Activated CD8-positive, alpha-beta memory T cell treated with anti-CD3 and anti-CD28 coated beads for 48 hours (primary cell): Measurements from ENCODE around the gene MAML3.
"Not testable (repeated sequence)": the region's sequence is repeated elsewhere in the genome, so short reads cannot be mapped to it uniquely, and the experiment has no call there.

ENCODE experiments used
- DNase-seq, 3 experiments: peaks; one replicate each; pipeline ENCODE4 v3.0.0-alpha.2; 2020; ENCODE audit warnings: low read depth in 2 of 3, low spot score in 2 of 3

MAML3 gene

GRCh38 chr4:139698167-139698925 lies 455.6 kb downstream of the MAML3 start:
- DNase-seq, result not testable (repeated sequence)

- DNase-seq, result no peak
These were observed 457.5 kb downstream of the MAML3 start for GRCh38 chr4:139696491-139696890.

DNA sequence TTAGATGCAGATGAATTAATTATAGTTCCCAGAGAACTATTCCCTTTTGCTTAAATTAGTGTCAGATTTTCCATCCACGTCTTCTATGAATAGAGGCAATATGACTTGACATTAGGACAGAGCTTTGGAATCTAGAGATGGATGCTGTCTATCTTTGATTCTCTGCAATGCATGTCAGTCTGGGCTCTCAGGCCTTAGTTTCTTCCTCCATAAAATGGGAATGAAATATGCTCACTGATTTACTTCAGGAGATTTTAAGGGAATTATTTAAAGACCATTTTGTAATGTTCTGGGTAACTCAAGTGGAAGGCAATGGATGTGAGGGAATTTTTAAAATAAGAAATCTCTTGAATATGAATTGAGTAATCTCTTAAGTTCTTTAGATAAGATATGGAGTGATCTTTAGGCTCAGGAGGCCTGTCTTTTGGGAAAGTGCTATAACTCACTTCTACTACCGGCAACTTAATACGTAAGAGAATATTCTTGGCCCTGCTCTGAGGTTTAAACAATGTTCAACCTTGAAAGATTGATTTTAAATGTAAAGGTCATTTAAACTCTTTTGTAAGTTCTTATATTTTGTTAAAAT lies 459.4 kb downstream of the MAML3 start:
- DNase-seq, result no peak

GRCh38 chr4:139692309-139693012 lies 461.5 kb downstream of the MAML3 start:
- no peak for DNase-seq

DNA sequence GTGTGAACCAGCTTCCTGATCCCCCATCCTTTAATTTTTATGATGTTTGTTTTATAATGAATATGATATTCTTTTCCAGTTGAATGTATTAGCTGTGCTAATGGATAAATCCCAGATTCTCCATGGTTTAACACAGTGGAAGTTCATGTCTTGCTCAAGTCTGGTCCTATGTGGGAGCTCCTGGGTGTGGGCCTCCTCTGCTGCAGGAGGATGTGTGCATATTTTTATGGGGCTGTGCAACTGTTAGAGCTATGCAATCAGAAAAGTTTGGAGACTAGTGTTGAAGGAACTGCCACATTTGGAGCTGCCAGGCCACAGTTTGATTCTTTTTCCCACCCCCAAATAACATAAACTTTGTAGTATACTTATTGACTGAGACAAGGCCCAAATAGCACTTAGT lies 463.6 kb downstream of the MAML3 start:
- no peak for DNase-seq

DNA sequence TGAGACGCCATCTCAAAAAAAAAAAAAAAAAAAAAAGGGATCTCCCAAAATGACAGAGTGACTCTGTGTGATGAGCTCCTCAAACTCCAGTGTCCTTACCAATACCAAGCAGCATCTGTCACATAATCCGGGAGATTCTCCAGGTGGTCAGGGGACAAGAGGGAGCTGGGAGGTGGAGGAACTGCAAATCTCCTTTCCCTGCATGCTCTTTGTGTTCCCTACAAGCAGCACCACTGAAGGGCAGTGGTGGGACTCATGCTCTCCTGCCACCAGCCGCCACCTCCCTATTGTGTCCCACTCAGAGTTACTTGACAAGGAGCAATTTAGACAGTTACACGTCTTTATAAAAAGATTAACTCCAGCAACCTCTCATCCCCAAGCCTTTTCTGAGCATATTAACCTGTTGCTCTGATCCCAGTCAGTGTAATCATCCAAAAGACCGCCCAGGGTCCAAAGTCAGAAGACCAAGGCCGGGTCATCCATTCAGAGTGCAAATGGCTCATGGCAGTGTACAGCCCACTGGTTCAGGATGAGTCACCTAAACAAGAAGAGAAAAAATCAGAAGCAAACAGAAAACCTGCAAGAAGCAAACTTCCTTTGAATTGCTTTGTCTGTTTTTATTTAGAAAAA lies 464.8 kb downstream of the MAML3 start:
- no peak for DNase-seq

DNA sequence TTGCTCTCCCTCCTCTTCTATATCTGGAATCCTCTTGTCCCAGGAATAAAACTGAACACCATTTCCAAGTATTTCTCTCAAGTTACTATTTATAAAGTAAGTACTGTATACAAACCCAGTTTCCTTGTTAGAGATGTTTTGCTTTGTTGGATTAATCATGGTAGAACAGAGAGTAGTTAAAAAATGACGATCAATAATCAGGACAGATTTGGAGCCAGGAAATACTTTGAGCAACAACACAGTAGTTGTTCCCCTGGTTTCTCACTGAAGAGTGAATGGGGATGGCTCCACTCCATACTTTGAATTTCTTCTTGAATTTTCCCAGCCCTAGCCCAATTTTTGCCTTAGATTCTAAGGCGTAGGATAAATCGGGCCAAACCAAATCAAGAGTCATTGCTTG lies 467.0 kb downstream of the MAML3 start:
- no peak for DNase-seq

DNA sequence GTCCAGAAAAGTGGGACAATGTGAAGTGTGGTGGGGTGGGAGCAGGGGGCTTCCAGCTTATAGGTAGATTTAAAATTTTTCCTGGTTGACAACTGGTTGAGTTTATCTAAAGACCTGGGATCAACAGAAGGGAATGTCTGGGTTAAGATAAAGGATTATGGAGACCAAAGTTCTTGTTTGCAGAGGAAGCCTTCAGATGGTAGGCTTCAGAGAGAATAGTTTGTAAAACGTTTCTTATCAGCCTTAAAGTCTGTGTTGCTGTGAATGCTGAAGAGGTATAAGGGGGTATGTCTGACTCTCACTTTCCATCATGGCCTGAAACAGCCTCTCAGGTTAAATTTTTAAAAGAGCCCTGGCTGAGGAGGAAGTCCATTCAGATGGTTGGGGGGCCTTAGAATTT lies 467.9 kb downstream of the MAML3 start:
- DNase-seq, result no peak

GRCh38 chr4:139685180-139685579 lies 468.8 kb downstream of the MAML3 start:
- DNase-seq, result no peak

GRCh38 chr4:139684351-139684750 lies 469.6 kb downstream of the MAML3 start:
- DNase-seq, result no peak

GRCh38 chr4:139682741-139683151 lies 471.2 kb downstream of the MAML3 start:
- DNase-seq, result no peak

GRCh38 chr4:139682309-139682708 lies 471.7 kb downstream of the MAML3 start:
- DNase-seq, result no peak

- no peak for DNase-seq
These were observed 476.9 kb downstream of the MAML3 start for GRCh38 chr4:139676913-139677585.

- no peak for DNase-seq
These were observed 477.6 kb downstream of the MAML3 start for GRCh38 chr4:139676365-139676764.

DNA sequence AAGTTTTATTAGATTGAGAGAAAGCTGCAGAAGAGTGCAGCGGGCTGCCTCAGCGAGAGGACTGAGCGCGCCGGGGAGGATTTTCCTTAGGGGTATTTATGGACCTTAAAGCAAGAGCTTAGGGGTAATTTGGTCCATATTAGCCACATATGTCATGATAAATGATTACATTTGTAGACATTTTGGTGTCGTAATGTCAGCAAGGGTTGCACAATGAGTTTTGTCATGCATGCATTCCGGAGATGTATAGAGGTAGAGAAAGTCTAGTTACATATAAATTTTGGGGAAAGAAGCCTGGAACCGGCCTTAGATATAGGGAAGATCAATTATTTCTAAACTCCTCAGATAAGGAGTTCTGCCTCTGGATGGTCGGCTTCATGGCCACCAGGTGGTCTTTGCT lies 478.3 kb downstream of the MAML3 start:
- DNase-seq, result no peak

- DNase-seq, result no peak
These were observed 479.0 kb downstream of the MAML3 start for GRCh38 chr4:139674875-139675550.

GRCh38 chr4:139672732-139673131 lies 481.3 kb downstream of the MAML3 start:
- DNase-seq, result no peak

DNA sequence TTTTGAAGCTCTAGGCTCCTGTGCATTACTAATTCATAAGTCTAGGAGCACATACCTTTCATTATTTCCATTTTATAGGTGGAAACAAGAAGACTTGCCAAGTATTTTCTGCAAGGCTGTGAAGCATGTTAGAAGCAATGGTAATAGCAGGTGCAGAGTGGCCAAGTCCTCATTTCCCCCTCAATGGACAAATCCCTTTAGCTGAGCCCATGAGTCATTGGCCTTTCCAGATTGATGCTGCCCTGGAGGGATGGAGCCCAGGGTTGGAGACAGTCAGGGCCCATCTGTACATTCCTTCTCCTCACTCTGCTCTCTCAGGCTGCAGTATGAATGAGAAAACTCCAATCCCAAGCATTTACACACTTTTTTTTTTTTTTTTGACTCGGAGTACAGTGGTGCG lies 481.8 kb downstream of the MAML3 start:
- DNase-seq, result no peak

DNA sequence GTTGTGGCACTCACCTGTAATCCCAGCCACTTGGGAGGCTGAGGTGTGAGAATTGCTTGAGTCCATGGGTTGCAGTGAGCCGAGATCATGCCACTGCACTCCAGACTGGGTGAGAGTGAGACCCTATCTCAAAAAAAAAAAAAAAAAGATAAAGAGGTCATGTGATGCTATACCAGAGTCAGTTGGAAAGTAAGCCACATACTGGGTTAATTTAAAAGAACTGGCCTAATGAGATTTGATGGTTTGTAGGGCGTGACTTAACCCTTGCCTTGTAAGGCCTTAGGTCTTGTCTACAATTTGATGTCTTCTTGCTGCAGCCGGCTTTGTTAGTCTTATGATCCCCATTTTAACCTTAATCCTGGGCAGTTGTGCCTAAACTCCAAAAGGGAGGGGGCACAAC lies 483.2 kb downstream of the MAML3 start:
- DNase-seq, result no peak

DNA sequence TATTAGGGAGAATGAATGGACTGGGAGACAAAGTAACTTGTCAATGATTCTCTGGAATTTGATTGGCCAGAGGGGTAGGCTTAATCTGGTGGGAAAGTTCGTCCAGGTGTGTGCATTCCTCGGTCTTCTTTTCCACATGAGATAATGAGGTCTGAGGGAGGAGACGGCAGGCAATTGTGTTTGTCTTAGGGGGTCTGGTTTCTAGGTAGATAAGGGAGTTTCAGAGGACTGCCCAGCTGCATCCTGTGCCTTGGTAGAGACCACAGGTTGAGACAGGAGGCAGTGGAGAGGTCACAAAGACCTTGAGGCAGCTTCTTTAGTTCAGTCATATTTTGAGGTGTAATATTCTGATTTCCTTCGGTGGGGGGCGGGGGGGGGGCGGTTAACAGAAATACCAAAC lies 484.1 kb downstream of the MAML3 start:
- DNase-seq, result no peak

DNA sequence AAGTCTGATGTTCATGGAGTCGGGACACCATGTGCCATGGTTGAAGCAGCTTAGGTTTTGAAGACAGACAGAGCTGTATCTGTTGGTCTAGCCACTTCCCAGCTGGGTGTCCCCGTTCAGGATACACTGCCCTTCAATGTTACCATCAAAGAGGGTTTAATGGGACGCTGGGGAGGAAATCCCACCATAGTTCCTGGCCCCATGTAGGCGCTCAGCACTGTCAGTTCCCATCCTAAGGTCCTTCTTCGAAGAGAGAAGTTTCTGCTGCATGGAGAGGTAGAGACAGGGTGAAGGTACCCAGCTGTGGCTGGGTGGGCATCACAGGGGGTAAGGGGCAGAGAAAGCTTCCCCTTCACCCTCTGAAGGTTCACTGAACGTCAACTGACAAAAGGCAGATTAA lies 484.6 kb downstream of the MAML3 start:
- no peak for DNase-seq
